ENCODE measurements around the gene TNFRSF8.

The TNFRSF8 gene

DNA sequence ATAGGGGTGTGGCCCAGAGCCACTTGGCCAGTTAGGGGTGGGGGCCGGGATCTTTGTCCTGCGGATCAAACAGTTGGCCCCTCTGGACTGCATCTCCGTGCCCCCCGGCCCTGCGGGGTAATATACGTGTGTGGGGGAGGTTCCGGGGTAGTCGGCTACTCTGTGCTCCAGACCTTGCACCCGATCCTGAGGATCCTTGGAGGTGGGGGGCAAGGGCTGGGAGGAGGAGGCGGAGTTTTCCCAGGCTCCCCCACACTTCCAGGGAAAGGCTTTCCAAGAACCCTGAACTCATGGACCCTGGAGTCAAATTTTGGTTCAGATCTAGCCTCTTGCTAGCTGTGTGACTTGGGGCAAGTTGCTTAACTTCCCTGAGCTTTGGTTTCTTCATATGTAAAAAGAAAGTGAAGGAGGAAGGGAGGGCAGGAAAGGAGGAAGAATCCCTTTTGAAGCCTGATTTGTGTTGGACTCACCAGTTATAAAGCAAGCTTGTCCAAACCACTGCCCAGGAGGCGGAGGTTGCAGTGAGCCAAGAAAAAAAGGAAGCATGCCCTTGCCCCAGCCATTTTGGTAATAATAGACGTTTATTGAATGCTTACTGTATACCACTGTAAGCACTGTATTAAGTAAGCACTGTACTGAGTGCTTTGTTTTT is 43.1 kb upstream of the TNFRSF8 start:
- peak; percentile 10 for DNase-seq (ENCODE audit: low spot score)
- H3K27ac ChIP-seq: peak overlapping the region; percentile 72
- ChIA-PET POLR2A (ENCODE audit: low non-redundant PET) (no interaction called here), CTCF (no interaction called here)
- TF ChIP-seq, protein P1, sequence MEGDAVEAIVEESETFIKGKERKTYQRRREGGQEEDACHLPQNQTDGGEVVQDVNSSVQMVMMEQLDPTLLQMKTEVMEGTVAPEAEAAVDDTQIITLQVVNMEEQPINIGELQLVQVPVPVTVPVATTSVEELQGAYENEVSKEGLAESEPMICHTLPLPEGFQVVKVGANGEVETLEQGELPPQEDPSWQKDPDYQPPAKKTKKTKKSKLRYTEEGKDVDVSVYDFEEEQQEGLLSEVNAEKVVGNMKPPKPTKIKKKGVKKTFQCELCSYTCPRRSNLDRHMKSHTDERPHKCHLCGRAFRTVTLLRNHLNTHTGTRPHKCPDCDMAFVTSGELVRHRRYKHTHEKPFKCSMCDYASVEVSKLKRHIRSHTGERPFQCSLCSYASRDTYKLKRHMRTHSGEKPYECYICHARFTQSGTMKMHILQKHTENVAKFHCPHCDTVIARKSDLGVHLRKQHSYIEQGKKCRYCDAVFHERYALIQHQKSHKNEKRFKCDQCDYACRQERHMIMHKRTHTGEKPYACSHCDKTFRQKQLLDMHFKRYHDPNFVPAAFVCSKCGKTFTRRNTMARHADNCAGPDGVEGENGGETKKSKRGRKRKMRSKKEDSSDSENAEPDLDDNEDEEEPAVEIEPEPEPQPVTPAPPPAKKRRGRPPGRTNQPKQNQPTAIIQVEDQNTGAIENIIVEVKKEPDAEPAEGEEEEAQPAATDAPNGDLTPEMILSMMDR (conservative IDR thresholded peaks at IDR 0.05; ENCODE audit: low read depth): no peak

DNA sequence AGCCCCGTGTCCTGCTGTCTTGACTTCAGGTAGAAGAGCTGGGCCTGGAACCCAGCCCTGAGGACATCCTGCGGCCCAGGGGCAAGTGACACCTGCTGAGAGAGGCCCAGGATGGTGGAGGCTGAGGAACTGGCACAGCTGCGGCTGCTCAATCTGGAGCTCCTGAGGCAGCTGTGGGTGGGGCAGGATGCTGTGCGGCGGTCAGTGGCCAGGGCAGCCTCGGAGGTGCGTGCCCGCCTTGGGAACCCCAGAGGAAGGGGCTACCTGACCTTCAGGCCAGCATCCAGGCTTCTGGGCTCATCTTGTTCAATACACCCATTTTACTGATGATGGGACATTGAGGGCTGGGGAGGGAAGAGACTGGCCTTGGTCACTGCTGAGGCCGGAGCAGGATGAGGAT is 41.5 kb upstream of the TNFRSF8 start:
- DNase-seq (ENCODE audit: low spot score): no peak
- TF ChIP-seq, protein P1 (conservative IDR thresholded peaks at IDR 0.05; ENCODE audit: low read depth): no peak
- H3K27ac ChIP-seq: no peak overlapping the region
- ChIA-PET CTCF (no interaction called here), POLR2A (ENCODE audit: low non-redundant PET) (no interaction called here)

DNA sequence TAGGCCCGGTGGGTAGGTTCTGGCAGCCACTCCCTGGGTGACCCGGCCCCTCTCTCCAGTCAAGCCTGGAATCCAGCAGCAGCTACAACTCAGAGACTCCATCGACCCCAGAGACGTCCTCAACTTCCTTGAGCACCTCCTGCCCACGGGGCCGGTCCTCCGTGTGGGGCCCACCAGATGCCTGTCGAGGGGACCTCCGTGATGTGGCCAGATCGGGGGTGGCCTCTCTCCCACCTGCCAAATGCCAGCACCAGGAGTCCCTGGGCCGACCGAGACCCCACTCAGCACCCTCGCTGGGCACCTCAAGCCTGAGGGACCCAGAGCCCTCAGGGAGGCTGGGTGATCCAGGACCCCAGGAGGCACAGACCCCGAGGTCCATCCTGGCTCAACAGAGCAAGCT is 41.1 kb upstream of the TNFRSF8 start:
- TF ChIP-seq, protein P1 (conservative IDR thresholded peaks at IDR 0.05; ENCODE audit: low read depth): no peak
- POLR2A ChIA-PET (ENCODE audit: low non-redundant PET): no interaction called here
- CTCF ChIA-PET: no interaction called here

DNA sequence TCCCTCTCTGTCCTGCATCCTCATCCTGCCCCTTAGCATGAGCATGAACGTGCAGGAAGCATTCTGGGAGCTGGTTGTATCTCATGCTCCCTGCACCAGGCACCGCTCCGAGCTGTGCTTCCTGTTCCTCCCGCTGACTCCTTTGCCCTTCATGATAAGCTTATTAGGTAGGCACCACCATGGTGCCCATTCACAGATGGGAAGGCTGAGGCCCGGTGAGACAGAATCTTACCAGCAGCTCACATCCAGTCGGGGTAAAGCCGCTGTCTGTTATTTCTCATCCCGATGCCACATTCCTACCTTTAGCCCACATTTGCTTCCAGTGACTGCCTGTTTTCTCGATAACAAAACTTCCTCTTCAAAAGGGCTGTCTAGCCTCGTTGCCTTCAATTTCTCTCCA is 36.5 kb upstream of the TNFRSF8 start:
- no peak overlapping the region for H3K27ac ChIP-seq
- no peak for DNase-seq (ENCODE audit: low spot score)
- ChIA-PET POLR2A (ENCODE audit: low non-redundant PET) (no interaction called here), CTCF (no interaction called here)
- TF ChIP-seq, protein P1 (conservative IDR thresholded peaks at IDR 0.05; ENCODE audit: low read depth): no peak

More for the DNA sequence above, 41.1 kb upstream of the TNFRSF8 start:
- peak overlapping the region; percentile 25; the same call in 1 of the 2 replicates for H3K27ac ChIP-seq
- DNase-seq (ENCODE audit: low spot score): no peak

DNA sequence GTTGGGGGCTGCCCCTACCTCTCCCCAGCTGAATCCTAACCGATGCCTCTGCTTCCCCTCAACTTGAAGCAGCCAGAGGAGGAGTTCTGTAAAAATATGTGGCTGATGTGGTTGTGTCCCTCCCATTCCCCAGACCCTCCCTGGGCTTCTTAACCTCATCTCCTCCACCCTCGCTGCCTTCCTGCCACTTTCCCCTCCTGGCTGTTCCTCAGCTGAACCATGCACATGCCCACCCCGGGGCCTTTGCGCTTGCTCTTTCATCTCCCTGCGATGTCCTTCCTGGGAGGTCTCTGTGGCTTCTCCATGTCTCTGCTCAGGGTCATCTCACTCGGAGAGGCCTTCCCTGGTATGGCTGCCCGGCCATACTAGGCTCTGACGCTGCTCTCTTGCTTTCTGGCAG is 34.9 kb upstream of the TNFRSF8 start:
- TF ChIP-seq, protein P1 (conservative IDR thresholded peaks at IDR 0.05; ENCODE audit: low read depth): no peak
- ChIA-PET CTCF (no interaction called here), POLR2A (ENCODE audit: low non-redundant PET) (no interaction called here)
- H3K27ac ChIP-seq: no peak overlapping the region
- DNase-seq (ENCODE audit: low spot score): no peak

DNA sequence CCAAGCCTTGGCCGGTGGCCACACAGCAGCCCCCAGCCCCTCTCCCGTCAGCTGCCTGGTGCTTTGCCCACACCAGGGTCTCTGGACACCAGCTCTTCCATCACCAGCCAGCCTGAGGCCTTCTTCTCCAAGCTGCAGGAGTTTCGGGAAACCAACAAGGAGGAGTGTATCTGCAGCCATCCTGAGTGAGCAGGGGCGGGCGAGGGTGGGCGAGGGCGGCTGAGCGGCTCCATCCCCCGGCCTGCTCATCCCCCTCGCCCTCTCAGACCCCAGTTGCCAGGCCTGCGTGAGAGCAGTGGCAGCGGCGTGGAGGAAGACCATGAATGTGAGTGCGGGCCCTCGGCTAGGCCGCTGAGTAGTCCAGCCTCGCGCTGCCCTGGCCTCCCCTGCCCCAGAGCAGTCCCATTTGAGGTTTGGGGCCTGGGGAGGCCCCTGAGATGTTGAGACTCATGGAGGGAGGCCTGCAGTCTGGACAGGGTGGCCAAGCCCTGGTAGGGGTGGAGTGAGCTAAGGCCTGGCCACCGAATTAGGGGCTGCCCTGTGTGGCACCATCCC is 34.1 kb upstream of the TNFRSF8 start:
- DNase-seq (ENCODE audit: low spot score): no peak
- ChIA-PET POLR2A (ENCODE audit: low non-redundant PET) (no interaction called here), CTCF (no interaction called here)
- TF ChIP-seq, protein P1 (conservative IDR thresholded peaks at IDR 0.05; ENCODE audit: low read depth): no peak
- H3K27ac ChIP-seq: no peak overlapping the region

Measured in RWPE1 (cell line).